Activated CD8-positive, alpha-beta T cell treated with anti-CD3 and anti-CD28 coated beads for 36 hours (primary cell): ENCODE data around the gene VWDE. TPM values are rescaled to one million over a fixed set of nuclear protein-coding genes. Genes with fewer than 3 reads are reported as not detected.

Experiments used
- ATAC-seq: fragments of 200-7000 bp; cut with Tn5 transposase; one replicate; pipeline ENCODE4 v1.10.0; 2021; ENCODE audit warnings: mild to moderate bottlenecking, moderate library complexity
- CTCF ChIA-PET: fragments of 350-600 bp; sonication (Branson Sonifier 250); formaldehyde crosslinking; loops from one replicate; lab custom pipeline; 2021; ENCODE audit warnings: antibody characterized with exemption; lab: Charles Lee
- POLR2A ChIA-PET: fragments of 350-600 bp; sonication (Branson Sonifier 250); formaldehyde crosslinking; loops from one replicate; lab custom pipeline; 2021; ENCODE audit warnings: antibody characterized with exemption; lab: Charles Lee
- DNase-seq: peaks from one replicate; pipeline ENCODE4 v3.0.0-alpha.2; 2020
- H3K27ac Mint-ChIP-seq: one replicate; pipeline ENCODE4 v1.8.0; 2021; ENCODE audit warnings: mild to moderate bottlenecking, mixed read lengths
- H3K27me3 Mint-ChIP-seq: one replicate; pipeline ENCODE4 v1.8.0; 2021; ENCODE audit warnings: mixed read lengths
- H3K36me3 Mint-ChIP-seq: one replicate; pipeline ENCODE4 v1.8.0; 2021; ENCODE audit warnings: low read depth, mixed read lengths
- H3K4me1 Mint-ChIP-seq: one replicate; pipeline ENCODE4 v1.8.0; 2021; ENCODE audit warnings: low read depth, mixed read lengths
- H3K4me3 Mint-ChIP-seq: one replicate; pipeline ENCODE4 v1.8.0; 2021; ENCODE audit warnings: mild to moderate bottlenecking, moderate library complexity, mixed read lengths
- H3K9me3 Mint-ChIP-seq: one replicate; pipeline ENCODE4 v1.8.0; 2021; ENCODE audit warnings: mixed read lengths
- intact Hi-C: fragments of 100-400 bp; cut with micrococcal nuclease; formaldehyde crosslinking; loops from one replicate; pipeline ENCODE4 v1.10.0; 2022
- total RNA-seq, 2 experiments: library from RNA; stranded (reverse); gene quantifications; one replicate each; pipeline ENCODE4 v1.2.3, GENCODE V29; 2021
- TF ChIP-seq, protein P1 (sequence below): fragments of 200-600 bp; IDR thresholded peaks from one replicate; pipeline ENCODE4 v1.8.0; 2022; ENCODE audit warnings: antibody characterized with exemption, mild to moderate bottlenecking

Gene VWDE
- total RNA-seq, 2 experiments from 2014 or later: 1.4 to 1.7 TPM

DNA sequence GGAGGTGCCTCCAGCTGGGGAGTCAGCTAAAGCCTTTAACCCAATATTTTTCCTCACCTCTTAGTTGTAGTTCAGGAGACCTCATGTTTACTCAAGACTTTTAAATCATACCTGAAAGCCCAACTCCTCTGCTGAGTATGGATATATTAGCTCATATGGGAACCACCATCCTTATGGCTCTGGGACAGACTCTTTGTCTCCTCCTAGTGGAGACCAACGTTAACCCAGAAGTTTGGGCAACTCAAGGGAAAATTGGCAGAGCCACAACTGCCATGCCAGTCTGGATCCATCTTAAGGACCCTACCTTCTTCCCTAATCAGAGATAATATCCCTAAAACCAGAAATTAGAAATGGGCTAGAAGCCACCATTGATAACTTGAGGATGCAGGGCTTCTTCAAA is 111.8 kb downstream of the VWDE start:
- H3K27ac Mint-ChIP-seq: no peak overlapping the region

DNA sequence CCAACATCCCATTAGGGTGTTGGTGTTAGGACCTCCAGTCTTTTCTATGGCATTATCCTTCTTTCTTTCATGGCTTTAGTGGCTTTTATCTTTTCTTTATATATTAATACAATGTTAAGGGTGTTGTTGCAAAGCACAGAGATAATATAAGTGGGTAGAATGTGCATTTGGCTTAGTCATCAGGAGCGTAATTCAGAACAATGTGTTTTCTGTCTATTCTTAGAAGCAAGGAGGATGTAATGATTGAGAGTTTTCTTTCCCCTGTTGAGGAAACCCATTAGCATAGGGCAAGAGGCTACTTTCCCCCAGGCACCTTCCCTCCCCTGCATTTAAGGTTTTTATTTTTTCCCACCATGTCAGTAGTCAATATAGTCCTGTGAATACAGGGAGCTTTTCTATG is 112.9 kb downstream of the VWDE start:
- H3K4me1 Mint-ChIP-seq: no peaks in the 10 kb centered on the region
- no peaks in the 10 kb centered on the region for H3K36me3 Mint-ChIP-seq
- no peaks in the 10 kb centered on the region for H3K27me3 Mint-ChIP-seq
- intact Hi-C loops: no loop called here
- peaks cover 17% of the 10 kb centered on the region for H3K9me3 Mint-ChIP-seq
- H3K27ac Mint-ChIP-seq: no peak overlapping the region
- ATAC-seq (no peak), DNase-seq (no peak)
- TF ChIP-seq, protein P1, sequence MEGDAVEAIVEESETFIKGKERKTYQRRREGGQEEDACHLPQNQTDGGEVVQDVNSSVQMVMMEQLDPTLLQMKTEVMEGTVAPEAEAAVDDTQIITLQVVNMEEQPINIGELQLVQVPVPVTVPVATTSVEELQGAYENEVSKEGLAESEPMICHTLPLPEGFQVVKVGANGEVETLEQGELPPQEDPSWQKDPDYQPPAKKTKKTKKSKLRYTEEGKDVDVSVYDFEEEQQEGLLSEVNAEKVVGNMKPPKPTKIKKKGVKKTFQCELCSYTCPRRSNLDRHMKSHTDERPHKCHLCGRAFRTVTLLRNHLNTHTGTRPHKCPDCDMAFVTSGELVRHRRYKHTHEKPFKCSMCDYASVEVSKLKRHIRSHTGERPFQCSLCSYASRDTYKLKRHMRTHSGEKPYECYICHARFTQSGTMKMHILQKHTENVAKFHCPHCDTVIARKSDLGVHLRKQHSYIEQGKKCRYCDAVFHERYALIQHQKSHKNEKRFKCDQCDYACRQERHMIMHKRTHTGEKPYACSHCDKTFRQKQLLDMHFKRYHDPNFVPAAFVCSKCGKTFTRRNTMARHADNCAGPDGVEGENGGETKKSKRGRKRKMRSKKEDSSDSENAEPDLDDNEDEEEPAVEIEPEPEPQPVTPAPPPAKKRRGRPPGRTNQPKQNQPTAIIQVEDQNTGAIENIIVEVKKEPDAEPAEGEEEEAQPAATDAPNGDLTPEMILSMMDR: no peak
- POLR2A ChIA-PET: interaction anchor here (1.5 kb wide), 1 partner anchor 19 kb away, joined by 3 read pairs; no protein-coding TSS in a partner anchor
- H3K4me3 Mint-ChIP-seq: no peak overlapping the region
- CTCF ChIA-PET: interaction anchor here (1.4 kb wide), 1 partner anchor 71 kb away, joined by 5 read pairs; no protein-coding TSS in a partner anchor

More for the DNA sequence above, 111.8 kb downstream of the VWDE start:
- no peak overlapping the region for H3K4me3 Mint-ChIP-seq
- H3K9me3 Mint-ChIP-seq: peaks cover 17% of the 10 kb centered on the region
- no peaks in the 10 kb centered on the region for H3K36me3 Mint-ChIP-seq
- no peaks in the 10 kb centered on the region for H3K27me3 Mint-ChIP-seq
- no peak for DNase-seq
- POLR2A ChIA-PET: no interaction called here
- no peaks in the 10 kb centered on the region for H3K4me1 Mint-ChIP-seq
- no peak for ATAC-seq
- CTCF ChIA-PET: interaction anchor here (0.8 to 1.4 kb wide), 5 partner anchors 10 to 230 kb away, joined by 3 to 5 read pairs (median 4); no protein-coding TSS in a partner anchor
- TF ChIP-seq, protein P1: no peak
- intact Hi-C loops: no loop called here

DNA sequence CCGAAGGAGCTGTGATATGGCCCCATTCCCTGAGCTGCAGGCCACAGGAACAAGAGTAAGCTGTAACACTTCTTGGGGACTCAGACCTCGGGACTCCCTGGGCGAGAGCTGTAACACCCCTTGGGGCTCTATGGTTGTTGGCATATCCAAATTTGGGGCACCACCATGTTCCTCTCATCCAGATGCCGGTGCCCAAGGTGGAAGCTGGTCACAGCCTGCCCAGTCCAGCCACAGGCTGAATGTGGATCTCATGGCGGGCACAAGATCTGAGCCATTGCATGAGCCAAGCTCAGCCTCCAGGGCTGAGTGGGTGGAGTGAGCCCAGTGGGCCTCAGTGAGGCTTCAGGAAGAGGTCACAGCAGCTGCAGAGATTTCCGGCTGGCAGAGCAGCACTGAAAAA is 113.7 kb downstream of the VWDE start:
- ChIA-PET CTCF (no interaction called here), POLR2A (interaction anchor here (1.5 kb wide), 1 partner anchor 19 kb away, joined by 3 read pairs; no protein-coding TSS in a partner anchor)
- H3K27ac Mint-ChIP-seq: no peak overlapping the region
- ATAC-seq (no peak), DNase-seq (no peak)
- TF ChIP-seq, protein P1: no peak
- no peaks in the 10 kb centered on the region for H3K36me3 Mint-ChIP-seq
- intact Hi-C loops: no loop called here
- H3K4me1 Mint-ChIP-seq: no peaks in the 10 kb centered on the region
- no peaks in the 10 kb centered on the region for H3K27me3 Mint-ChIP-seq
- H3K4me3 Mint-ChIP-seq: no peak overlapping the region
- H3K9me3 Mint-ChIP-seq: peaks cover 17% of the 10 kb centered on the region

DNA sequence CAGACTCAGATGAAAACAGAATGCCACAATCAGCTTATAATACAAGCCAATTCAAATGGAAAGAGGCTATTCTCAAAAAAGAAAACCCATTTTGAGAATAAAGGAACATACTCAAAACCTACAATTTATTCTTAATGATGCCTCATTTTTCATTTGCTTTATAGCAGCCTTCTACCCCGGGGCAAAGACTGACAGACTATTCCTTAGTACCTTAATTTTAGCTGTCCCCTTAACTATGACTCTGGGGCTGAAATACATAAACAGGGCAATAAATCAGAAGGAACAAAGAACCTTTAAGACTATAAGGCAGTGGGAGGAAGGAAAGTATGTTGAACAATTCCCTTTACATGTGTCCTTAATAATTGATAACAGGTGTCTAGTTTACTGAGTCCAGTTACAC is 115.8 kb downstream of the VWDE start:
- no peak for DNase-seq
- Mint-ChIP-seq H3K9me3 (peaks cover 17% of the 10 kb centered on the region), H3K36me3 (no peaks in the 10 kb centered on the region), H3K27me3 (peaks cover 2% of the 10 kb centered on the region), H3K27ac (no peak overlapping the region), H3K4me1 (no peaks in the 10 kb centered on the region), H3K4me3 (no peak overlapping the region)
- CTCF ChIA-PET: no interaction called here
- TF ChIP-seq, protein P1: no peak
- POLR2A ChIA-PET: no interaction called here
- intact Hi-C loops: no loop called here
- no peak for ATAC-seq

DNA sequence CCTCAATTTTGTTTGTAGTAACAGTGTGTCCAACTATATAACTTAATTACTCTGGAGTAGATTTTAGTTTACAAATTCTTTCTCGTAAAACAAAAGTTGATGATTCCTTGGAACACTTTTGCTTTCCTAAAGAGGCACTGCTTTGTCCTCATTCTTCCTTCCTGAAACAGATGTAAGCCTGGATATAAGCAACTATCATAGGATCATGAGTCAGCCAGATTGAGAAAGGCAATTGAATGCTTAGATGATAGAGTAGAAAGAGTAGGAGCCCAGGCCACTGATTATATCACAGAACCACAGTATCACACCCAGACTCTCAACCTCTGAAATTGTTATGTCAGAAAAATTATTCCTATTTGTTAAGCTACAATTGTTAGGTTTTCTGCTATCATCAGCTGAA is 122.6 kb downstream of the VWDE start:
- Mint-ChIP-seq H3K9me3 (peaks cover 6% of the 10 kb centered on the region), H3K27me3 (peaks cover 2% of the 10 kb centered on the region), H3K36me3 (peaks cover 2% of the 10 kb centered on the region), H3K4me1 (peaks cover 5% of the 10 kb centered on the region), H3K27ac (no peak overlapping the region), H3K4me3 (no peak overlapping the region)
- DNase-seq: no peak
- POLR2A ChIA-PET: no interaction called here
- ATAC-seq: no peak
- CTCF ChIA-PET: no interaction called here
- TF ChIP-seq, protein P1: no peak
- intact Hi-C loops: no loop called here

Other genes with a start within 250 kb of the VWDE start
- 10 to 100 TPM; 27.1 to 28.8 TPM for gene TMEM106B, start 192.6 kb downstream of the VWDE start, total RNA-seq
- not detected for gene SCIN, start 166.9 kb upstream of the VWDE start, total RNA-seq